Measurements from ENCODE around the gene IER3. TPM values are rescaled to one million over a fixed set of nuclear protein-coding genes. Genes with fewer than 3 reads are reported as not detected.

IER3 gene
- total and polyA plus RNA-seq, 2 of the 13 experiments (the other 11 are each of a cell fraction or from before 2014, with no cell fraction given): 51.1 to 131 TPM

- Histone ChIP-seq H3K4me3 (replicated peaks in 1 of 3; ENCODE audit: insufficient read depth in 1 of 3, low read depth in 2 of 3, low read length in 3 of 3) (peak overlapping the region; percentile 53 to 76 (median 64)), H2AFZ (ENCODE audit: low read length) (peak overlapping the region; percentile 33), H3K27ac (ENCODE audit: extremely low read length, insufficient read depth, low read length) (peak overlapping the region; percentile 94), H3K36me3 (replicated peaks in 1 of 2; ENCODE audit: control insufficient read depth in 1 of 2, insufficient read depth in 2 of 2, low read length in 2 of 2) (peaks cover 17 to 25% of the 10 kb centered on the region in 2 experiments), H4K20me1 (ENCODE audit: insufficient read depth, low read length) (peaks cover 5% of the 10 kb centered on the region; the same call in 1 of the 2 replicates), H3K9me3 (ENCODE audit: low read length) (no peaks in the 10 kb centered on the region), H3K4me1 (ENCODE audit: insufficient read depth, low read length) (peaks cover 32% of the 10 kb centered on the region), H3K9ac (ENCODE audit: insufficient read depth, low read depth, low read length) (peak overlapping the region; percentile 68), H3K4me2 (ENCODE audit: low read depth, low read length) (peak overlapping the region; percentile 82), H3K79me2 (ENCODE audit: insufficient read depth, low read length) (peaks cover 24% of the 10 kb centered on the region), H3K27me3 (ENCODE audit: control insufficient read depth in 1 of 2, insufficient read depth in 2 of 2, low read length in 2 of 2) (no peaks in the 10 kb centered on the region; a peak in 1 of 5 replicates)
- in situ Hi-C loops (cut with HindIII; ENCODE audit: extremely low pct_ligation_motif_present, low pct_unique_long_range_greater_than_20kb) (no loop called here), intact Hi-C loops (cut with micrococcal nuclease; ENCODE audit: unreplicated experiment) (loop anchor here (1.0 to 2.0 kb wide), 2 partner anchors 38 to 160 kb away; partner anchors contain the start of genes GNL1 and PRR3)
- no peak for FAIRE-seq
- ATAC-seq: no peak
- BruUV-seq (replicated peaks): TSS peak; percentile 69
- WGBS (ENCODE audit: low lambda C conversion rate): 50% methylated on average over 5 of the region's 8 CpGs
- ChIA-PET POLR2A (interaction anchor here (0.7 to 2.9 kb wide), 36 partner anchors 10 to 197 kb away, joined by 3 to 50 read pairs (median 6); partner anchors contain the start of genes ATAT1, DDR1, DHX16 and FLOT1), CTCF (ENCODE audit: low intra/inter-chr PET ratio, low total read pairs) (no interaction called here)
- DNase-seq (ENCODE audit: low spot score): no peak
- no peak for TF ChIP-seq CEBPG (CRISPR knock-in tag; IDR thresholded peaks at IDR 0.05)
- TF ChIP-seq XBP1 (CRISPR knock-in tag; IDR thresholded peaks at IDR 0.05): no peak
- TF ChIP-seq TERF1 (CRISPR knock-in tag; IDR thresholded peaks at IDR 0.05): 0 out of 2 replicates have a peak, but pooled peaks have one; percentile 18
- TF ChIP-seq ZNF878 (CRISPR knock-in tag; IDR thresholded peaks at IDR 0.05): no peak
- no peak for TF ChIP-seq FOXA1 (IDR thresholded peaks at IDR 0.05)
- TF ChIP-seq FOXA1 (CRISPR knock-in tag; IDR thresholded peaks at IDR 0.05): no peak
- no peak for TF ChIP-seq CREB1 (IDR thresholded peaks at IDR 0.05)
- no peak for TF ChIP-seq CREB1 (CRISPR knock-in tag; IDR thresholded peaks at IDR 0.05)
- TF ChIP-seq ZNF800 (CRISPR knock-in tag; IDR thresholded peaks at IDR 0.05): no peak
- 0 out of 2 replicates have a peak, but pooled peaks have one; percentile 6 for TF ChIP-seq GATA4 (IDR thresholded peaks at IDR 0.05; ENCODE audit: borderline replicate concordance, low read depth)
- TF ChIP-seq ZNF232 (CRISPR knock-in tag; IDR thresholded peaks at IDR 0.05; ENCODE audit: borderline replicate concordance): peak; percentile 36; the same call in 1 of the 2 replicates
- TF ChIP-seq ZNF354B (CRISPR knock-in tag; IDR thresholded peaks at IDR 0.05): no peak; the same call in 1 of the 2 replicates
- TF ChIP-seq BCLAF1 (IDR thresholded peaks at IDR 0.05): no peak
- 0 out of 2 replicates have a peak, but pooled peaks have one; percentile 54 for TF ChIP-seq SNAI1 (CRISPR knock-in tag; IDR thresholded peaks at IDR 0.05; ENCODE audit: borderline replicate concordance)
- no peak for TF ChIP-seq AHDC1 (CRISPR knock-in tag; IDR thresholded peaks at IDR 0.05; ENCODE audit: borderline replicate concordance)
Measured at GRCh38 chr6:30716879-30717128, 27.5 kb downstream of the IER3 start.
